Adrenal gland (tissue), 5 donors: ENCODE results near the gene KLRC3.

ENCODE experiments used
- CTCF ChIP-seq, 6 experiments: fragments of 450-650 bp in 4 of 6; fragments of 200-600 bp in 2 of 6; sonication (generic) in 1 of 6; IDR thresholded peaks; 1 replicate in 5 of 6; 2 replicates in 1 of 6; pipeline versions ENCODE4 v1.5.1 to v1.8.0; 2016 to 2021; ENCODE audit warnings: antibody characterized with exemption in 6 of 6, mild to moderate bottlenecking in 2 of 6, moderate library complexity in 1 of 6
- POLR2A ChIP-seq, 2 donors: fragments of 450-650 bp; IDR thresholded peaks; one replicate each; pipeline ENCODE4 v1.6.1; 2017; ENCODE audit warnings: antibody characterized with exemption in 2 of 2, mild to moderate bottlenecking in 2 of 2, moderate library complexity in 1 of 2
- donor health status: DM: no; HTN: no; CAD: no.

GRCh38 chr12:10363914-10364814, 56.2 kb downstream of the KLRC3 start:
- no peak for TF ChIP-seq CTCF (IDR thresholded peaks at IDR 0.05)
- peak in 1 of 2 donors; percentile 67 for TF ChIP-seq POLR2A (IDR thresholded peaks at IDR 0.05)
